ENCODE data around the gene FHAD1. TPM values are rescaled to one million over a fixed set of nuclear protein-coding genes. Genes with fewer than 3 reads are reported as not detected.
A peak's percentile ranks its signal among the peaks of the same experiment; 100 is the strongest.

The FHAD1 gene
- polyA plus RNA-seq, 3 donors, result 0.67 to 0.69 TPM; not detected in 1

DNA sequence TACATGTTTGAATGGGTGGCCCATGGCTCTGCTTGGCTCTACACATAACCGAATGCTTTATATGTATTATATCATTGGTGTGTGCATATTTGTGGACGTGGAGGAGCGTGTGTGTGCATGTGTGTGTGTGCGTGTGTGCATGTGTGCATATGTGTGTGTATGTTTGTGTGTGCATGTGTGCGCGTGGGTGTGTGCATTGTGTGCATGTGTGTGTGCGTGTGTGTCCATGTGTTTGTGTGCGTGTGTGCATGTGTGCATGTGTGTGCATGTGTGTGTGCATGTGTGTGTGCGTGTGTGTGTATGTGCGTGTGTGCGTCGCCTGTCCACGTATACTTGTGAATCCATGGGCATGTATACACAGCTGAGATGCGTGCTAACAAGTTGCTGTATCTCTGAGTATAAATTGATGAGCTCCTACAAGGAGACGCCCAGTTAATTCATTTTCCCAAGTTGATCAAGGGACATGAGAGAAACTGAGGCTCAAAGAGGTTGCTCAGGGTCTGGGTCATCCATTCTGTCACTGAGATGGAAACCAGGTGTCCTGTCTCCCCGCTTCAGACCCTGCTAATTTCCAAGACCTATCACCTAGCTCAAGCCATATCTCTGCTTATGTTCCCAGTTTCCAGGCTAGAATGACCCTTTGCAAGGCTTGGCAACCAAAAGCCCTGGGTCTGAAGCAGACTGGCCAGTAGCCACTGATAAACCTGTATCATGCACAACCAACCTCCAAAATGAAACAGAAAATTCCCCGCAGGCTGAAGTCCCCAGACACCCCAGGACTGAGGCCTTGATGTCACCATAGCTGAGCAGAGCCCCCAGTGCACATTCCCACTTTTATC lies 188.4 kb downstream of the FHAD1 start:
- H3K4me1 ChIP-seq (ENCODE audit: control insufficient read depth in 1 of 2, insufficient read depth in 2 of 2, low read length in 2 of 2), result peaks cover 21 to 36% of the 10 kb centered on the region in 2 donors
- DNase-seq, result no peak
- TF ChIP-seq, protein P1, sequence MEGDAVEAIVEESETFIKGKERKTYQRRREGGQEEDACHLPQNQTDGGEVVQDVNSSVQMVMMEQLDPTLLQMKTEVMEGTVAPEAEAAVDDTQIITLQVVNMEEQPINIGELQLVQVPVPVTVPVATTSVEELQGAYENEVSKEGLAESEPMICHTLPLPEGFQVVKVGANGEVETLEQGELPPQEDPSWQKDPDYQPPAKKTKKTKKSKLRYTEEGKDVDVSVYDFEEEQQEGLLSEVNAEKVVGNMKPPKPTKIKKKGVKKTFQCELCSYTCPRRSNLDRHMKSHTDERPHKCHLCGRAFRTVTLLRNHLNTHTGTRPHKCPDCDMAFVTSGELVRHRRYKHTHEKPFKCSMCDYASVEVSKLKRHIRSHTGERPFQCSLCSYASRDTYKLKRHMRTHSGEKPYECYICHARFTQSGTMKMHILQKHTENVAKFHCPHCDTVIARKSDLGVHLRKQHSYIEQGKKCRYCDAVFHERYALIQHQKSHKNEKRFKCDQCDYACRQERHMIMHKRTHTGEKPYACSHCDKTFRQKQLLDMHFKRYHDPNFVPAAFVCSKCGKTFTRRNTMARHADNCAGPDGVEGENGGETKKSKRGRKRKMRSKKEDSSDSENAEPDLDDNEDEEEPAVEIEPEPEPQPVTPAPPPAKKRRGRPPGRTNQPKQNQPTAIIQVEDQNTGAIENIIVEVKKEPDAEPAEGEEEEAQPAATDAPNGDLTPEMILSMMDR (IDR thresholded peaks at IDR 0.05), result no peak
- H3K9me3 ChIP-seq (replicated peaks in 1 of 2; ENCODE audit: control insufficient read depth in 1 of 2, insufficient read depth in 1 of 2, low read length in 2 of 2), result no peaks in the 10 kb centered on the region
- Mint-ChIP-seq H3K27ac (peak overlapping the region in 6 of 7 donors; percentile 55 to 95 (median 86)), H3K9me3 (peaks cover 0 to 2% (median 0%) of the 10 kb centered on the region in 7 donors), H3K27me3 (ENCODE audit: low read depth in 3 of 3) (peaks cover 0 to 4% (median 3%) of the 10 kb centered on the region in 3 donors), H3K4me1 (peaks cover 36% of the 10 kb centered on the region), H3K4me3 (no peak overlapping the region), H3K36me3 (peaks cover 13 to 22% of the 10 kb centered on the region in 2 donors)
- no peaks in the 10 kb centered on the region for H3K79me2 ChIP-seq (ENCODE audit: insufficient read depth, low read length)
- WGBS (ENCODE audit: insufficient coverage), result 96% methylated on average over 17 of the region's 17 CpGs
- peaks cover 7 to 11% of the 10 kb centered on the region in 2 donors for H3K36me3 ChIP-seq (replicated peaks in 1 of 2; ENCODE audit: control insufficient read depth in 1 of 2, insufficient read depth in 2 of 2, low read length in 2 of 2)
- no peaks in the 10 kb centered on the region for H3K27me3 ChIP-seq (ENCODE audit: control insufficient read depth in 2 of 2, insufficient read depth in 2 of 2, low read length in 2 of 2)
- intact Hi-C loops (cut with micrococcal nuclease), result no loop called here
- H4K20me1 ChIP-seq (ENCODE audit: insufficient read depth, low read length), result peaks cover 32% of the 10 kb centered on the region
- H3K27ac ChIP-seq (ENCODE audit: low read depth in 1 of 2, low read length in 2 of 2), result peak overlapping the region in 1 of 2 donors; percentile 34
- H3K4me2 ChIP-seq (replicated peaks; ENCODE audit: extremely low read depth, low read length, poor library complexity, severe bottlenecking), result peak overlapping the region; percentile 41
- peak overlapping the region in 1 of 3 experiments; percentile 40 for H3K4me3 ChIP-seq (replicated peaks in 1 of 3; ENCODE audit: low read depth in 2 of 3, low read length in 3 of 3)
- H3K9ac ChIP-seq (ENCODE audit: insufficient read depth, low read length, poor library complexity, severe bottlenecking), result no peak overlapping the region
- no peak overlapping the region for H2AFZ ChIP-seq (ENCODE audit: insufficient read depth, low read depth, low read length, poor library complexity, severe bottlenecking)

DNA sequence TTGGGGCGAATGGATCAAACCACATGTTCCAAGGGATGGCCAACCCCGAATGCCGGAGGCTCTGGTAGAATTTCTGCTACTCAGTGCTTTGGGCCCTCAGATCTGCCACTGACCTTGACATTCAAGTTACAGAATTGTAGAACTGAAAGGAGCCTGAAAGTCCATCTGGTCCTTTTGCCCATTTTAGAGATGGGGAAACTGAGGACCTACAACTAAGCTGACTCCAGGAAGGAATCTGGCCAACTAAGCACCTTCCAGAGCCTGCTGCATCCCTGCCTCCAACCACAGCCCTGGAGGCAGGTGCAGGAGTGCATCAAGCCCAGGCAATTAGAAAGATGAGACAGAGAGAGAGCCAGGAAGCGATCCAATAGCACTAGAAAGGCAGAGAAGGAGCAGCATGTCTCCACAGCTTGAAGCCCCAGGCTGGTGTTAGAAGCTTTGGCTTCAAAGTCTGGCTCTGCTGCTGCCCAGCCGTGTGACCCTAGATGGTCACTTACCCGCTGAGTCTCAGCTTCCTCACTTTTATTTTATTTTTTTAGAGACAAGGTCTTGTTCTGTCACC lies 189.9 kb downstream of the FHAD1 start:
- Mint-ChIP-seq H3K9me3 (no peaks in the 10 kb centered on the region), H3K36me3 (peaks cover 6 to 8% of the 10 kb centered on the region in 2 donors), H3K27me3 (ENCODE audit: low read depth in 3 of 3) (peaks cover 2 to 8% (median 3%) of the 10 kb centered on the region in 3 donors), H3K4me3 (no peak overlapping the region), H3K27ac (peak overlapping the region in 3 of 7 donors; percentile 4 to 25 (median 5)), H3K4me1 (peaks cover 27% of the 10 kb centered on the region)
- WGBS (ENCODE audit: insufficient coverage), result 99% methylated on average over 5 of the region's 6 CpGs
- no peaks in the 10 kb centered on the region for H3K9me3 ChIP-seq (replicated peaks in 1 of 2; ENCODE audit: control insufficient read depth in 1 of 2, insufficient read depth in 1 of 2, low read length in 2 of 2)
- peaks cover 17% of the 10 kb centered on the region for H4K20me1 ChIP-seq (ENCODE audit: insufficient read depth, low read length)
- H3K36me3 ChIP-seq (replicated peaks in 1 of 2; ENCODE audit: control insufficient read depth in 1 of 2, insufficient read depth in 2 of 2, low read length in 2 of 2), result no peaks in the 10 kb centered on the region
- no peaks in the 10 kb centered on the region for H3K79me2 ChIP-seq (ENCODE audit: insufficient read depth, low read length)
- intact Hi-C loops (cut with micrococcal nuclease), result no loop called here
- H3K27me3 ChIP-seq (ENCODE audit: control insufficient read depth in 2 of 2, insufficient read depth in 2 of 2, low read length in 2 of 2), result no peaks in the 10 kb centered on the region
- DNase-seq, result no peak
- H3K27ac ChIP-seq (ENCODE audit: low read depth in 1 of 2, low read length in 2 of 2), result no peak overlapping the region
- H2AFZ ChIP-seq (ENCODE audit: insufficient read depth, low read depth, low read length, poor library complexity, severe bottlenecking), result no peak overlapping the region
- no peak overlapping the region for H3K9ac ChIP-seq (ENCODE audit: insufficient read depth, low read length, poor library complexity, severe bottlenecking)
- peaks cover 16 to 23% of the 10 kb centered on the region in 2 donors for H3K4me1 ChIP-seq (ENCODE audit: control insufficient read depth in 1 of 2, insufficient read depth in 2 of 2, low read length in 2 of 2)
- TF ChIP-seq, protein P1 (IDR thresholded peaks at IDR 0.05), result no peak
- no peak overlapping the region for H3K4me3 ChIP-seq (replicated peaks in 1 of 3; ENCODE audit: low read depth in 2 of 3, low read length in 3 of 3)
- H3K4me2 ChIP-seq (replicated peaks; ENCODE audit: extremely low read depth, low read length, poor library complexity, severe bottlenecking), result no peak overlapping the region
